IMR-90 (cell line): Measurements from ENCODE around the gene LCE6A. TPM values are rescaled to one million over a fixed set of nuclear protein-coding genes. Genes with fewer than 3 reads are reported as not detected.

Experiments
- ATAC-seq: fragments of 200-7000 bp; cut with Tn5 transposase; 2 replicates; pipeline ENCODE4 v1.9.1; 2020; ENCODE audit warnings: low read depth, mild to moderate bottlenecking, moderate library complexity
- BruUV-seq: library from RNA; stranded (reverse); fragments of 400-500 nt; replicated peaks from 2 replicates; lab custom pipeline; 2021; lab: Mats Ljungman, UMichigan
- CTCF ChIA-PET: fragments of 300-600 bp; formaldehyde crosslinking; extraction: SDS; loops from one replicate; lab custom pipeline; 2021; ENCODE audit warnings: antibody characterized with exemption; lab: Yijun Ruan, JAX
- POLR2A ChIA-PET: fragments of 300-600 bp; sonication (Branson Sonifier 250); formaldehyde crosslinking; loops from one replicate; lab custom pipeline; 2022; ENCODE audit warnings: antibody characterized with exemption; ENCODE audit not compliant: unreplicated experiment; lab: Charles Lee
- DNase-seq: peaks from one replicate; pipeline ENCODE4 v3.0.0; 2013
- H2AFZ ChIP-seq: replicated peaks from 2 replicates; pipeline ENCODE3; 2013; ENCODE audit warnings: low read length, mild to moderate bottlenecking; ENCODE audit not compliant: poor library complexity
- H2AK5ac ChIP-seq: 2 replicates; pipeline ENCODE4 v1.6.1; 2013; ENCODE audit warnings: low read depth, low read length, inconsistent platforms
- H2AK9ac ChIP-seq: replicated peaks from 2 replicates; pipeline ENCODE3; 2013; ENCODE audit warnings: mild to moderate bottlenecking, low read depth, low read length, moderate library complexity; ENCODE audit not compliant: poor library complexity
- H2BK120ac ChIP-seq: 2 replicates; pipeline ENCODE4 v1.6.1; 2013; ENCODE audit warnings: low read depth, low read length, inconsistent platforms
- H2BK15ac ChIP-seq: 3 replicates; pipeline ENCODE4 v1.6.1; 2013; ENCODE audit warnings: low read depth, low read length, inconsistent platforms
- H2BK20ac ChIP-seq: 2 replicates; pipeline ENCODE4 v1.6.1; 2013; ENCODE audit warnings: low read depth, mild to moderate bottlenecking, inconsistent platforms, low read length, moderate library complexity
- H2BK5ac ChIP-seq: 2 replicates; pipeline ENCODE4 v1.6.1; 2013; ENCODE audit warnings: mild to moderate bottlenecking, low read depth, low read length, inconsistent platforms; ENCODE audit not compliant: poor library complexity, severe bottlenecking
- H3K14ac ChIP-seq: replicated peaks from 2 replicates; pipeline ENCODE4 v1.6.1; 2013; ENCODE audit warnings: low read depth, low read length, inconsistent platforms
- H3K18ac ChIP-seq: 2 replicates; pipeline ENCODE4 v1.6.1; 2013; ENCODE audit warnings: low read depth, low read length, control low read depth
- H3K23ac ChIP-seq: 2 replicates; pipeline ENCODE4 v1.6.1; 2013; ENCODE audit warnings: low read depth, low read length, inconsistent platforms
- H3K27ac ChIP-seq: 2 replicates; pipeline ENCODE4 v1.5.1; 2013; ENCODE audit warnings: mild to moderate bottlenecking, control low read depth, low read length; ENCODE audit not compliant: insufficient read depth
- H3K27me3 ChIP-seq: 2 replicates; pipeline ENCODE4 v1.6.1; 2013; ENCODE audit warnings: low read length; ENCODE audit not compliant: control insufficient read depth, insufficient read depth
- H3K36me3 ChIP-seq: 2 replicates; pipeline ENCODE4 v1.6.1; 2013; ENCODE audit warnings: low read length, mixed read lengths; ENCODE audit not compliant: control insufficient read depth, insufficient read depth
- H3K4ac ChIP-seq: 2 replicates; pipeline ENCODE4 v1.6.1; 2013; ENCODE audit warnings: low read depth, low read length, inconsistent platforms
- H3K4me1 ChIP-seq: 2 replicates; pipeline ENCODE4 v1.6.1; 2013; ENCODE audit warnings: low read length, mixed read lengths; ENCODE audit not compliant: control insufficient read depth, insufficient read depth
- H3K4me2 ChIP-seq: 2 replicates; pipeline ENCODE4 v1.6.1; 2013; ENCODE audit warnings: low read depth, mild to moderate bottlenecking, control low read depth, low read length, moderate library complexity
- H3K4me3 ChIP-seq: 2 replicates; pipeline ENCODE4 v1.5.1; 2013; ENCODE audit warnings: low read depth, mild to moderate bottlenecking, control low read depth, low read length, moderate library complexity; ENCODE audit not compliant: insufficient read depth
- H3K56ac ChIP-seq: 2 replicates; pipeline ENCODE4 v1.6.1; 2013; ENCODE audit warnings: low read length, inconsistent platforms; ENCODE audit not compliant: insufficient read depth; ENCODE audit errors: extremely low read depth
- H3K79me1 ChIP-seq, 2 experiments: 2 replicates each; pipeline ENCODE4 v1.6.1; 2013; ENCODE audit warnings: low read length in 2 of 2, inconsistent platforms in 1 of 2, low read depth in 1 of 2
- H3K9ac ChIP-seq: 2 replicates; pipeline ENCODE4 v1.6.1; 2013; ENCODE audit warnings: low read depth, low read length, control low read depth
- H3K9me1 ChIP-seq: 2 replicates; pipeline ENCODE4 v1.6.1; 2013; ENCODE audit warnings: low read length, inconsistent platforms; ENCODE audit not compliant: insufficient read depth
- H3K9me3 ChIP-seq: 2 replicates; pipeline ENCODE4 v1.6.1; 2013; ENCODE audit warnings: low read length; ENCODE audit not compliant: control insufficient read depth, insufficient read depth
- H4K20me1 ChIP-seq: 2 replicates; pipeline ENCODE4 v1.6.1; 2013; ENCODE audit warnings: low read length, inconsistent platforms; ENCODE audit not compliant: insufficient read depth
- H4K5ac ChIP-seq: 2 replicates; pipeline ENCODE4 v1.6.1; 2013; ENCODE audit warnings: mild to moderate bottlenecking, low read depth, low read length, control low read depth
- H4K8ac ChIP-seq, 2 experiments: 2 replicates each; pipeline ENCODE4 v1.6.1; 2013; ENCODE audit warnings: low read depth in 2 of 2, low read length in 2 of 2, control low read depth in 1 of 2, inconsistent platforms in 1 of 2
- H4K91ac ChIP-seq: 2 replicates; pipeline ENCODE4 v1.6.1; 2013; ENCODE audit warnings: low read depth, low read length, inconsistent platforms; ENCODE audit not compliant: insufficient read depth
- BHLHE40 ChIP-seq: fragments of 150-350 bp; IDR thresholded peaks from 2 replicates; pipeline ENCODE4 v1.6.1; 2016; ENCODE audit warnings: mild to moderate bottlenecking, low read depth, low read length
- CEBPB ChIP-seq: IDR thresholded peaks from 2 replicates; pipeline ENCODE4 v1.6.1; 2012; ENCODE audit warnings: low read depth, low read length, improper control_type of control experiment
- CHD1 ChIP-seq: IDR thresholded peaks from 2 replicates; pipeline ENCODE4 v1.6.1; 2012; ENCODE audit warnings: low read depth, low read length, improper control_type of control experiment
- FOS ChIP-seq: fragments of 150-350 bp; IDR thresholded peaks from 2 replicates; pipeline ENCODE4 v1.6.1; 2016; ENCODE audit warnings: low read depth, low read length
- MAFK ChIP-seq: IDR thresholded peaks from 2 replicates; pipeline ENCODE4 v1.6.1; 2012; ENCODE audit warnings: low read depth, low read length, improper control_type of control experiment
- MAZ ChIP-seq: IDR thresholded peaks from 2 replicates; pipeline ENCODE4 v1.6.1; 2012; ENCODE audit warnings: low read depth, mild to moderate bottlenecking, low read length, improper control_type of control experiment, moderate library complexity, borderline replicate concordance
- MXI1 ChIP-seq: IDR thresholded peaks from 2 replicates; pipeline ENCODE4 v1.6.1; 2012; ENCODE audit warnings: low read depth, mild to moderate bottlenecking, low read length, moderate library complexity, borderline replicate concordance
- NFE2L2 ChIP-seq: fragments of 150-350 bp; IDR thresholded peaks from 2 replicates; pipeline ENCODE4 v1.6.1; 2016; ENCODE audit warnings: low read depth, mild to moderate bottlenecking, low read length
- POLR2A ChIP-seq: IDR thresholded peaks from 2 replicates; pipeline ENCODE4 v1.6.1; 2012; ENCODE audit warnings: mild to moderate bottlenecking, low read depth, low read length
- RAD21 ChIP-seq: IDR thresholded peaks from 2 replicates; pipeline ENCODE4 v1.6.1; 2012; ENCODE audit warnings: low read length, improper control_type of control experiment
- RCOR1 ChIP-seq: IDR thresholded peaks from 2 replicates; pipeline ENCODE4 v1.6.1; 2012; ENCODE audit warnings: mild to moderate bottlenecking, low read length, improper control_type of control experiment; ENCODE audit not compliant: insufficient replicate concordance
- RFX5 ChIP-seq: IDR thresholded peaks from 2 replicates; pipeline ENCODE4 v1.8.0; 2012; ENCODE audit warnings: low read depth, mild to moderate bottlenecking, low read length, moderate library complexity
- SMC3 ChIP-seq: fragments of 150-350 bp; IDR thresholded peaks from 2 replicates; pipeline ENCODE4 v1.6.1; 2016; ENCODE audit warnings: low read depth, mild to moderate bottlenecking, antibody characterized with exemption, low read length, moderate library complexity
- WGBS, 2 experiments: methylation state at CpG; one replicate each; pipeline versions ENCODE4 v1.1.5 to v1.1.7; 2013; ENCODE audit warnings: missing lambda C conversion rate in 2 of 2; ENCODE audit not compliant: insufficient read length in 1 of 2; ENCODE audit errors: extremely low coverage in 2 of 2; 5-methylcytosine and 5-hydroxymethylcytosine counted together
- dilution Hi-C: fragments of 300-500 bp; cut with HindIII; formaldehyde crosslinking; loops from one replicate; pipeline ENCODE4 v1.14.3; 2018; ENCODE audit warnings: low sequenced_read_pairs; ENCODE audit not compliant: unreplicated experiment
- in situ Hi-C: fragments of 300-500 bp; cut with MboI; formaldehyde crosslinking; loops from 3 replicates; pipeline ENCODE4 v1.14.3; 2019; ENCODE audit warnings: low sequenced_read_pairs, inconsistent platforms, mixed read lengths
- intact Hi-C: fragments of 100-400 bp; cut with micrococcal nuclease; formaldehyde crosslinking; loops from 2 replicates; pipeline ENCODE4 v1.10.0; 2022
- polyA plus RNA-seq, 3 experiments: library from polyadenylated mRNA; depleted of rRNA; stranded (reverse); fragments of >200 nt; gene quantifications; 2 replicates each; pipeline ENCODE4 v1.2.3, GENCODE V29; 2012; ENCODE audit warnings: low replicate concordance in 1 of 3
- total RNA-seq: library from RNA; depleted of rRNA; stranded (reverse); fragments of >200 nt; gene quantifications from 2 replicates; pipeline ENCODE4 v1.2.3, GENCODE V29; 2012
- TF ChIP-seq, protein P1 (sequence below): fragments of 150-350 bp; IDR thresholded peaks from 2 replicates; pipeline ENCODE4 v1.6.1; 2017; ENCODE audit warnings: mild to moderate bottlenecking, antibody characterized with exemption, low read length, low read depth
- TF ChIP-seq, protein P2 (sequence below): fragments of 150-350 bp; IDR thresholded peaks from 2 replicates; pipeline ENCODE4 v1.6.1; 2016; ENCODE audit warnings: low read depth, mild to moderate bottlenecking, low read length, moderate library complexity, borderline replicate concordance
- TF ChIP-seq, protein P3 (sequence below): conservative IDR thresholded peaks from 2 replicates; pipeline ENCODE4 v1.5.1; 2012; ENCODE audit warnings: mild to moderate bottlenecking, low read depth, low read length, improper control_type of control experiment

The LCE6A gene
- total and polyA plus RNA-seq, 2 of the 4 experiments (the other 2 are of a cell fraction), result not detected

DNA sequence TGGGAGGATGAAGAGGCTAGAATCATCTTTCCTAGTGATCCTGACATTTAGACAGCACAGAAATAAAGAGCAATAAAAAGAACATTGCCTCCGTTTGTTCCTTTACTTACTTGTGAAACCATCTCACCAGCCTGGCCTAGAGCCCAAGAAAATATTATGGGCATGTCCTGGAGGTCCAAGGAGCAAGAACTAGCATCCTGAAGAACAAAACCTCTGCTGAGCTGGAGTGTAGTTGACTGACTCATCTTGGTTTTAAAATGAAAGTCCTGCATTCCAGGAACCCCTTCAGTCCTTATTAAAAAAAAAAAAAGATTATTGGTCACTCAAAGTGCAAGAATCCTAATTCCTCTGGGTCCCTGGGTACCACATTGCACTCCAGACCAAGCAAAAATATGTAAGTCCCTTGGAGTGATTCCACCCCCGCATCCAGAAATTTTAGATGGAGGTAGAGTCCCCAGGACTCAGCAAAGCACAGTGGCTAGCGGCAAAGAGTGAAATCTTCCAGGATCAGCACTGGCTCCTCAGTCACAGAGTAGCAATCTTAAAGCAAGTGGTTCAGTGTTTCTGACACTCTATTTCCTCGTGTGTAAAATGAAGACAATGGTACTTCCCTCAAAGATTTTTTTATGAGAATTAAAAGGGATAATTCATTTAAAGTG, 42.4 kb downstream of the LCE6A start:
- no peaks in the 10 kb centered on the region for H3K79me1 ChIP-seq
- CTCF ChIA-PET, result no interaction called here
- H3K4me3 ChIP-seq, result no peak overlapping the region
- H2BK15ac ChIP-seq, result no peak overlapping the region
- H3K36me3 ChIP-seq, result no peaks in the 10 kb centered on the region
- H3K9me3 ChIP-seq, result no peaks in the 10 kb centered on the region
- no peak overlapping the region for H3K18ac ChIP-seq
- DNase-seq (no peak), ATAC-seq (no peak)
- no peak overlapping the region for H3K56ac ChIP-seq
- H2BK5ac ChIP-seq, result no peak overlapping the region
- H2BK20ac ChIP-seq, result no peak overlapping the region
- no peaks in the 10 kb centered on the region for H3K9me1 ChIP-seq
- BruUV-seq, result no TSS peak
- no peak overlapping the region for H3K4ac ChIP-seq
- H2AK9ac ChIP-seq, result no peak overlapping the region
- no peaks in the 10 kb centered on the region for H4K20me1 ChIP-seq
- POLR2A ChIA-PET, result no interaction called here
- intact Hi-C loops, result no loop called here
- no peak overlapping the region for H4K8ac ChIP-seq
- dilution Hi-C loops, result no loop called here
- H2AFZ ChIP-seq, result no peak overlapping the region
- no peak overlapping the region for H3K9ac ChIP-seq
- TF ChIP-seq MAFK (no peak), NFE2L2 (no peak), RFX5 (no peak), BHLHE40 (no peak), CHD1 (no peak), MXI1 (no peak), POLR2A (no peak), FOS (no peak), MAZ (no peak), SMC3 (no peak), RCOR1 (no peak), RAD21 (no peak), CEBPB (no peak)
- TF ChIP-seq, protein P1, sequence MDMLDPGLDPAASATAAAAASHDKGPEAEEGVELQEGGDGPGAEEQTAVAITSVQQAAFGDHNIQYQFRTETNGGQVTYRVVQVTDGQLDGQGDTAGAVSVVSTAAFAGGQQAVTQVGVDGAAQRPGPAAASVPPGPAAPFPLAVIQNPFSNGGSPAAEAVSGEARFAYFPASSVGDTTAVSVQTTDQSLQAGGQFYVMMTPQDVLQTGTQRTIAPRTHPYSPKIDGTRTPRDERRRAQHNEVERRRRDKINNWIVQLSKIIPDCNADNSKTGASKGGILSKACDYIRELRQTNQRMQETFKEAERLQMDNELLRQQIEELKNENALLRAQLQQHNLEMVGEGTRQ, result no peak
- TF ChIP-seq, protein P2, sequence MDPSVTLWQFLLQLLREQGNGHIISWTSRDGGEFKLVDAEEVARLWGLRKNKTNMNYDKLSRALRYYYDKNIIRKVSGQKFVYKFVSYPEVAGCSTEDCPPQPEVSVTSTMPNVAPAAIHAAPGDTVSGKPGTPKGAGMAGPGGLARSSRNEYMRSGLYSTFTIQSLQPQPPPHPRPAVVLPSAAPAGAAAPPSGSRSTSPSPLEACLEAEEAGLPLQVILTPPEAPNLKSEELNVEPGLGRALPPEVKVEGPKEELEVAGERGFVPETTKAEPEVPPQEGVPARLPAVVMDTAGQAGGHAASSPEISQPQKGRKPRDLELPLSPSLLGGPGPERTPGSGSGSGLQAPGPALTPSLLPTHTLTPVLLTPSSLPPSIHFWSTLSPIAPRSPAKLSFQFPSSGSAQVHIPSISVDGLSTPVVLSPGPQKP, result no peak
- TF ChIP-seq, protein P3, sequence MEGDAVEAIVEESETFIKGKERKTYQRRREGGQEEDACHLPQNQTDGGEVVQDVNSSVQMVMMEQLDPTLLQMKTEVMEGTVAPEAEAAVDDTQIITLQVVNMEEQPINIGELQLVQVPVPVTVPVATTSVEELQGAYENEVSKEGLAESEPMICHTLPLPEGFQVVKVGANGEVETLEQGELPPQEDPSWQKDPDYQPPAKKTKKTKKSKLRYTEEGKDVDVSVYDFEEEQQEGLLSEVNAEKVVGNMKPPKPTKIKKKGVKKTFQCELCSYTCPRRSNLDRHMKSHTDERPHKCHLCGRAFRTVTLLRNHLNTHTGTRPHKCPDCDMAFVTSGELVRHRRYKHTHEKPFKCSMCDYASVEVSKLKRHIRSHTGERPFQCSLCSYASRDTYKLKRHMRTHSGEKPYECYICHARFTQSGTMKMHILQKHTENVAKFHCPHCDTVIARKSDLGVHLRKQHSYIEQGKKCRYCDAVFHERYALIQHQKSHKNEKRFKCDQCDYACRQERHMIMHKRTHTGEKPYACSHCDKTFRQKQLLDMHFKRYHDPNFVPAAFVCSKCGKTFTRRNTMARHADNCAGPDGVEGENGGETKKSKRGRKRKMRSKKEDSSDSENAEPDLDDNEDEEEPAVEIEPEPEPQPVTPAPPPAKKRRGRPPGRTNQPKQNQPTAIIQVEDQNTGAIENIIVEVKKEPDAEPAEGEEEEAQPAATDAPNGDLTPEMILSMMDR, result no peak
- H3K27me3 ChIP-seq, result no peaks in the 10 kb centered on the region
- no peak overlapping the region for H4K91ac ChIP-seq
- H3K27ac ChIP-seq, result no peak overlapping the region
- no peak overlapping the region for H2AK5ac ChIP-seq
- H3K4me2 ChIP-seq, result no peak overlapping the region
- no peak overlapping the region for H2BK120ac ChIP-seq
- no peak overlapping the region for H3K14ac ChIP-seq
- no peaks in the 10 kb centered on the region for H3K4me1 ChIP-seq
- no peak overlapping the region for H3K23ac ChIP-seq
- in situ Hi-C loops, result no loop called here
- WGBS, 2 experiments, result no CpG with 5 or more reads among the region's 4 CpGs
- no peak overlapping the region for H4K5ac ChIP-seq
